ENCODE measurements around the gene STOX1.

DNA sequence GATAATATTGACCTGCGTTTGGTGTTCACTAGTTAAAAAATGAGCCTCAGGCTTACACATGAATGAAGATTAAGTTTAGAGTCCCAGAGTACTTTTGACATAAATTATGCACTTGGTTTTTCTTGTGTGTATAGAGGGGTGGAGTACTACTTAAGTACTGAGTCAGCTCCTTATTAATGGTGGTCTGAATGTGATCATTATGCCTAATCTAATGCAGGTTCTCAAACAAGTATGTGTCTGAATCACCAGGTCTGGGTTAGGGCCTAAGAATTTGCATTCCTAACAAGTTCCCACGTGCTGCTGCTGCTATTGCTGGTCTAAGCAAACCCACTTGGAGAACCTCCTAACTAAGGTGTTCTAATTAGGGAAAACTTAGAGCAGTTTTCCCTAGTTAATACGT lies 30.7 kb upstream of the STOX1 start:
- TF ChIP-seq, protein P1, sequence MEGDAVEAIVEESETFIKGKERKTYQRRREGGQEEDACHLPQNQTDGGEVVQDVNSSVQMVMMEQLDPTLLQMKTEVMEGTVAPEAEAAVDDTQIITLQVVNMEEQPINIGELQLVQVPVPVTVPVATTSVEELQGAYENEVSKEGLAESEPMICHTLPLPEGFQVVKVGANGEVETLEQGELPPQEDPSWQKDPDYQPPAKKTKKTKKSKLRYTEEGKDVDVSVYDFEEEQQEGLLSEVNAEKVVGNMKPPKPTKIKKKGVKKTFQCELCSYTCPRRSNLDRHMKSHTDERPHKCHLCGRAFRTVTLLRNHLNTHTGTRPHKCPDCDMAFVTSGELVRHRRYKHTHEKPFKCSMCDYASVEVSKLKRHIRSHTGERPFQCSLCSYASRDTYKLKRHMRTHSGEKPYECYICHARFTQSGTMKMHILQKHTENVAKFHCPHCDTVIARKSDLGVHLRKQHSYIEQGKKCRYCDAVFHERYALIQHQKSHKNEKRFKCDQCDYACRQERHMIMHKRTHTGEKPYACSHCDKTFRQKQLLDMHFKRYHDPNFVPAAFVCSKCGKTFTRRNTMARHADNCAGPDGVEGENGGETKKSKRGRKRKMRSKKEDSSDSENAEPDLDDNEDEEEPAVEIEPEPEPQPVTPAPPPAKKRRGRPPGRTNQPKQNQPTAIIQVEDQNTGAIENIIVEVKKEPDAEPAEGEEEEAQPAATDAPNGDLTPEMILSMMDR (IDR thresholded peaks at IDR 0.05), result no peak
- TF ChIP-seq POLR2A (IDR thresholded peaks at IDR 0.05), result no peak

Measured in testis (tissue), 2 donors.